ENCODE results near the gene SLC7A9. TPM values are rescaled to one million over a fixed set of nuclear protein-coding genes. Genes with fewer than 3 reads are reported as not detected.

Gene SLC7A9
- total and polyA plus RNA-seq, 2 of the 13 experiments (the other 11 are each of a cell fraction or from before 2014, with no cell fraction given), result 4.7 to 8.3 TPM

- TF ChIP-seq, protein P1, sequence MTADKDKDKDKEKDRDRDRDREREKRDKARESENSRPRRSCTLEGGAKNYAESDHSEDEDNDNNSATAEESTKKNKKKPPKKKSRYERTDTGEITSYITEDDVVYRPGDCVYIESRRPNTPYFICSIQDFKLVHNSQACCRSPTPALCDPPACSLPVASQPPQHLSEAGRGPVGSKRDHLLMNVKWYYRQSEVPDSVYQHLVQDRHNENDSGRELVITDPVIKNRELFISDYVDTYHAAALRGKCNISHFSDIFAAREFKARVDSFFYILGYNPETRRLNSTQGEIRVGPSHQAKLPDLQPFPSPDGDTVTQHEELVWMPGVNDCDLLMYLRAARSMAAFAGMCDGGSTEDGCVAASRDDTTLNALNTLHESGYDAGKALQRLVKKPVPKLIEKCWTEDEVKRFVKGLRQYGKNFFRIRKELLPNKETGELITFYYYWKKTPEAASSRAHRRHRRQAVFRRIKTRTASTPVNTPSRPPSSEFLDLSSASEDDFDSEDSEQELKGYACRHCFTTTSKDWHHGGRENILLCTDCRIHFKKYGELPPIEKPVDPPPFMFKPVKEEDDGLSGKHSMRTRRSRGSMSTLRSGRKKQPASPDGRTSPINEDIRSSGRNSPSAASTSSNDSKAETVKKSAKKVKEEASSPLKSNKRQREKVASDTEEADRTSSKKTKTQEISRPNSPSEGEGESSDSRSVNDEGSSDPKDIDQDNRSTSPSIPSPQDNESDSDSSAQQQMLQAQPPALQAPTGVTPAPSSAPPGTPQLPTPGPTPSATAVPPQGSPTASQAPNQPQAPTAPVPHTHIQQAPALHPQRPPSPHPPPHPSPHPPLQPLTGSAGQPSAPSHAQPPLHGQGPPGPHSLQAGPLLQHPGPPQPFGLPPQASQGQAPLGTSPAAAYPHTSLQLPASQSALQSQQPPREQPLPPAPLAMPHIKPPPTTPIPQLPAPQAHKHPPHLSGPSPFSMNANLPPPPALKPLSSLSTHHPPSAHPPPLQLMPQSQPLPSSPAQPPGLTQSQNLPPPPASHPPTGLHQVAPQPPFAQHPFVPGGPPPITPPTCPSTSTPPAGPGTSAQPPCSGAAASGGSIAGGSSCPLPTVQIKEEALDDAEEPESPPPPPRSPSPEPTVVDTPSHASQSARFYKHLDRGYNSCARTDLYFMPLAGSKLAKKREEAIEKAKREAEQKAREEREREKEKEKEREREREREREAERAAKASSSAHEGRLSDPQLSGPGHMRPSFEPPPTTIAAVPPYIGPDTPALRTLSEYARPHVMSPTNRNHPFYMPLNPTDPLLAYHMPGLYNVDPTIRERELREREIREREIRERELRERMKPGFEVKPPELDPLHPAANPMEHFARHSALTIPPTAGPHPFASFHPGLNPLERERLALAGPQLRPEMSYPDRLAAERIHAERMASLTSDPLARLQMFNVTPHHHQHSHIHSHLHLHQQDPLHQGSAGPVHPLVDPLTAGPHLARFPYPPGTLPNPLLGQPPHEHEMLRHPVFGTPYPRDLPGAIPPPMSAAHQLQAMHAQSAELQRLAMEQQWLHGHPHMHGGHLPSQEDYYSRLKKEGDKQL (CRISPR knock-in tag; IDR thresholded peaks at IDR 0.05; ENCODE audit: low read depth), result no peak
- no peak for TF ChIP-seq NCOA2 (CRISPR knock-in tag; IDR thresholded peaks at IDR 0.05)
- TF ChIP-seq GZF1 (CRISPR knock-in tag; IDR thresholded peaks at IDR 0.05), result 0 out of 2 replicates have a peak, but pooled peaks have one; percentile 52
- TF ChIP-seq EED (CRISPR knock-in tag; IDR thresholded peaks at IDR 0.05), result no peak
- TF ChIP-seq SAP130 (CRISPR knock-in tag; IDR thresholded peaks at IDR 0.05; ENCODE audit: low read depth), result peak; percentile 30; the same call in 1 of the 2 replicates
- 0 out of 2 replicates have a peak, but pooled peaks have one; percentile 9 for TF ChIP-seq ZNF879 (CRISPR knock-in tag; IDR thresholded peaks at IDR 0.05)
- 0 out of 2 replicates have a peak, but pooled peaks have one; percentile 10 for TF ChIP-seq ZBTB7A (CRISPR knock-in tag; IDR thresholded peaks at IDR 0.05)
- TF ChIP-seq RFX1 (IDR thresholded peaks at IDR 0.05), result no peak
- no peak for TF ChIP-seq ZHX2 (IDR thresholded peaks at IDR 0.05; ENCODE audit: low read depth)
- TF ChIP-seq ZHX2 (CRISPR knock-in tag; IDR thresholded peaks at IDR 0.05; ENCODE audit: borderline replicate concordance), result no peak
- TF ChIP-seq TARDBP (CRISPR knock-in tag; IDR thresholded peaks at IDR 0.05), result no peak
- TF ChIP-seq CREB1 (IDR thresholded peaks at IDR 0.05), result no peak
- TF ChIP-seq CREB1 (CRISPR knock-in tag; IDR thresholded peaks at IDR 0.05), result no peak
- TF ChIP-seq, protein P2, sequence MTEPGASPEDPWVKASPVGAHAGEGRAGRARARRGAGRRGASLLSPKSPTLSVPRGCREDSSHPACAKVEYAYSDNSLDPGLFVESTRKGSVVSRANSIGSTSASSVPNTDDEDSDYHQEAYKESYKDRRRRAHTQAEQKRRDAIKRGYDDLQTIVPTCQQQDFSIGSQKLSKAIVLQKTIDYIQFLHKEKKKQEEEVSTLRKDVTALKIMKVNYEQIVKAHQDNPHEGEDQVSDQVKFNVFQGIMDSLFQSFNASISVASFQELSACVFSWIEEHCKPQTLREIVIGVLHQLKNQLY (CRISPR knock-in tag; IDR thresholded peaks at IDR 0.05), result no peak
- TF ChIP-seq CBX2 (IDR thresholded peaks at IDR 0.05; ENCODE audit: low read depth, low read length), result no peak
- TF ChIP-seq CBX2 (CRISPR knock-in tag; IDR thresholded peaks at IDR 0.05; ENCODE audit: low read depth), result no peak
- TF ChIP-seq CBX5 (CRISPR knock-in tag; IDR thresholded peaks at IDR 0.05; ENCODE audit: borderline replicate concordance), result no peak
- peak; percentile 66; the same call in 1 of the 2 replicates for TF ChIP-seq ZNF292 (CRISPR knock-in tag; IDR thresholded peaks at IDR 0.05; ENCODE audit: borderline replicate concordance, low read depth)
- TF ChIP-seq SP2 (CRISPR knock-in tag; IDR thresholded peaks at IDR 0.05), result no peak
- no peak for TF ChIP-seq ZNF446 (CRISPR knock-in tag; IDR thresholded peaks at IDR 0.05)
- TF ChIP-seq ZNF431 (CRISPR knock-in tag; IDR thresholded peaks at IDR 0.05; ENCODE audit: borderline replicate concordance, low read depth), result no peak
These were observed 503 bp upstream of the SLC7A9 start (continued) for GRCh38 chr19:32869966-32870573.
